HG03354 (cell line): ENCODE results near the gene DLST.

Experiments
- ATAC-seq: cut with Tn5 transposase; IDR thresholded peaks from one replicate; pipeline ENCODE4 v1.9.1; 2021; ENCODE audit warnings: mild to moderate bottlenecking; ENCODE audit not compliant: unreplicated experiment, poor library complexity, severe bottlenecking

Gene DLST

GRCh38 chr14:74949859-74950573 lies 68.3 kb downstream of the DLST start:
- no peak for ATAC-seq

GRCh38 chr14:74950795-74951442 lies 69.2 kb downstream of the DLST start:
- ATAC-seq: no peak

DNA sequence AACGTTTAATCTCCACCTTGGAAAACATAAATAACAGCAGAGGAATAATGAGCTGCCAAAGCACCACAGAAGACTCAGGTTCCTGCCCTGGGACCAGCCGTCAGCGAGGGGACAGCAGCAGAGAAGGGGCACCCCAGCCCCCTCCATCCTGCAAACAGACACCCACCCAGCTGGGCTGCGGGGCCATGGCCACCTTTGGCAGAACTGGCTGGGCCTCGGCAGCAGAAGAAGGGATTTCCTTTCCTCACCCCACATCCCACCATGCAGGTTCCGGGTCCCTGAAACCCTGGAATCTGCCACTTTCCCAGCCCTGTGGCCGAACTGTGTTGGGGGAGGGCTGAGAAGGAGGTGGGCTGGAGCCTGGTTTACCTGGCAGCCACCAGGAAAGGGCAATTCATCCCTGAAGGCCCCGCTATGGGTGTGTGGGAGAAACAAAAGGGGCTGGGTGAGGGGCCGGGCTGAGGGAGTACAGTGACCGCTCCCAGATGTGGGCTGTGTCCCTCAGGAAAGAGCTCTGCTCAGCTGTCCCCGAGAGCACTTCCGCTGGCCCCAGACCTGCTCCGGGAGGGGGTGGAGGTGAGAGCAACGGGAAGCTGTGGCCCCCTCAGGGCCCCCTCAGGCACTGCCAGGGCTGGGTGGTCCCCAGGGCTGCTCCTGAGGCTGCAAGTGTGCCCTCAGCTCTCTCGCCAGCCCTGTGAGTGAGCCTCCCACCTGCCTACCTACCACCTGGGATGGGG lies 69.9 kb downstream of the DLST start:
- no peak for ATAC-seq

DNA sequence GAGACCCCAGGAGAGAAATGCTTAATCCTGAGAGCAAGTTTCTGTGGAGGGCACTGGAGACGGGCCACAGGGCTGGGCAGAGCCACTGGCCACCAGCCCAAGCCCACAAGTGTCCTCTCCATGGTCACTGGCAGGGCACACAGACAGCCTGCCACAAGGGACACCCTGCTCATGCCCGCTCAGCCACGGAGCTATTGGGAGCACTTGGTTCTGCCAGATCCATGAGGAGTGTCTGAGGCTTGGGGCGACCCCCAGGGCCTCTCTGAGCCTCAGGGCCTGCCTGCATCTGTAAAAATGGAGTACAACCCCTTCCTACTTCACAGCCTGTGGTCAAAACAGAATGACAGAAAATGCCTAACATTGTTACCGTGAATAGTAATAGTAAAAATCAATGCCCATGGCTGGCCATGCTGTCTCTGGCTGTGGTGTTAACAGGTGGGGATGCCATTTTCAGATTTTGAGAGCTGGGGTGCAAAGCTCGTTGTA lies 70.5 kb downstream of the DLST start:
- no peak for ATAC-seq

DNA sequence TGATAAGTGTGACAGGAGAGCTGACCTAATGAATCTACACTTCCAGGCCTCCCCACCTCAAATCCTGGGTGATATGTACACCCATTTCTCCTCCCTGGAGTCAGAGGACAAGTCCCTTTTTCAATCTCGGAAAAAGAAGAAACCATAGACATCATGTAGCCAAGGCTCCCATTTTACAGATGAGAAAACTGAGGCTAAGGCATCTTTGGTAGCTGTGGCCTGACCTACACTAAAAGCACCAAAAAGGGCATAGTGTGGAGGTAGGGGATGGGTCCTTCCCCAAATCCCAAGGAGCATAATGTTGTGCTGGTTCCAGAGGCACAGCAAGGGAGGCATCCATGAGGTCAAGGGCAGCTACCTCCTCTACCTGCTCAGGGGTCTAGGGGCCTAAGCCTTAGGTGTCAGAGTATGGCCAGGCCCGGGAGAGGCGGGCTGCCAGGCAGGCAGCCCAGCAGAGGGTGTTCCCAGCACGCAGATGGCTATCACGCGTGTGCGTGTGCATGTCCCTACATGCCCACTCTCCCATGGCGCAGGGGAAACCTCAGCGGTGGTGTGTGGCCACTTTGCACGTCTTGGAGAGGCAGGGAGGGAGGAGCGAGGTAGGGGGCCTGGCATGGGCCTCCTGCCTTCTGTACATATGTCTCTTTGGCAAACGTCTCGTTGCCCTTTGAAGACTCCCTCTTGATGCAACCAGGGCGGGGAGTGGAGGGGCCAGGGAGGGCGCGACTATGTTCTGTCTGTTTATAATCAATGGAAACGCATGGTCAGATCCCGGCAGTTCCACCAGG lies 71.2 kb downstream of the DLST start:
- ATAC-seq: no peak
